Activated T-helper 1 cell treated with anti-CD3 and anti-CD28 coated beads, Interleukin-12 subunit alpha, Interleukin-12 subunit beta, Interleukin-2, Interleukin-4 antibody, amounts not matched to agents 30 ng/mL and 10 ng/mL and 1 ng/mL, durations not matched to agents 14 hours and 24 hours and 36 hours (primary cell): Measurements from ENCODE around the gene C4orf46. TPM values are rescaled to one million over a fixed set of nuclear protein-coding genes. Genes with fewer than 3 reads are reported as not detected.
"Not testable (repeated sequence)": the region's sequence is repeated elsewhere in the genome, so short reads cannot be mapped to it uniquely, and the experiment has no call there.

Experiments
- DNase-seq: peaks from one replicate; pipeline ENCODE4 v3.0.0; 2021; ENCODE audit warnings: low spot score
- H3K27ac Mint-ChIP-seq: one replicate; pipeline ENCODE4 v1.8.0; 2021; ENCODE audit warnings: mild to moderate bottlenecking, mixed read lengths
- H3K27me3 Mint-ChIP-seq: one replicate; pipeline ENCODE4 v1.8.0; 2022; ENCODE audit warnings: mild to moderate bottlenecking, moderate library complexity, mixed read lengths; ENCODE audit not compliant: insufficient read depth
- H3K36me3 Mint-ChIP-seq: one replicate; pipeline ENCODE4 v1.8.0; 2021; ENCODE audit warnings: low read depth, mixed read lengths
- H3K4me1 Mint-ChIP-seq: one replicate; pipeline ENCODE4 v1.8.0; 2021; ENCODE audit warnings: low read depth, mixed read lengths
- H3K4me3 Mint-ChIP-seq: one replicate; pipeline ENCODE4 v1.8.0; 2021; ENCODE audit warnings: mild to moderate bottlenecking, moderate library complexity, mixed read lengths
- H3K9me3 Mint-ChIP-seq: one replicate; pipeline ENCODE4 v1.8.0; 2021; ENCODE audit warnings: mixed read lengths
- intact Hi-C: fragments of 100-400 bp; cut with micrococcal nuclease; formaldehyde crosslinking; loops from one replicate; pipeline ENCODE4 v1.15.1; 2024
- total RNA-seq: library from RNA; stranded (reverse); gene quantifications from 2 replicates; pipeline ENCODE4 v1.2.3, GENCODE V29; 2022

The C4orf46 gene
- total RNA-seq, 1 donor from 2014 or later, result 15.4 TPM

- peak overlapping the region; percentile 99 for H3K4me3 Mint-ChIP-seq
- peaks cover 2% of the 10 kb centered on the region for H3K27me3 Mint-ChIP-seq
- peak overlapping the region; percentile 96 for H3K27ac Mint-ChIP-seq
- intact Hi-C loops, result loop anchor here (1.0 to 5.0 kb wide), 2 partner anchors 52 to 776 kb away; partner anchors contain the start of gene PPID
- H3K36me3 Mint-ChIP-seq, result peaks cover 16% of the 10 kb centered on the region
- peak; percentile 48 for DNase-seq
- peaks cover 36% of the 10 kb centered on the region for H3K4me1 Mint-ChIP-seq
- H3K9me3 Mint-ChIP-seq, result no peaks in the 10 kb centered on the region
Observed at GRCh38 chr4:158670975-158671664, 567 bp downstream of the C4orf46 start.

- H3K36me3 Mint-ChIP-seq, result peaks cover 22% of the 10 kb centered on the region
- H3K4me1 Mint-ChIP-seq, result peaks cover 26% of the 10 kb centered on the region
- no peak for DNase-seq
- H3K27me3 Mint-ChIP-seq, result peaks cover 2% of the 10 kb centered on the region
- no peaks in the 10 kb centered on the region for H3K9me3 Mint-ChIP-seq
- no peak overlapping the region for H3K27ac Mint-ChIP-seq
- H3K4me3 Mint-ChIP-seq, result peak overlapping the region; percentile 63
- intact Hi-C loops, result no loop called here
Observed at GRCh38 chr4:158669310-158669709, 2.4 kb downstream of the C4orf46 start.

GRCh38 chr4:158667651-158668198, 4.0 kb downstream of the C4orf46 start:
- Mint-ChIP-seq H3K4me3 (no peak overlapping the region), H3K27me3 (peaks cover 2% of the 10 kb centered on the region), H3K36me3 (peaks cover 22% of the 10 kb centered on the region), H3K4me1 (peaks cover 23% of the 10 kb centered on the region), H3K27ac (no peak overlapping the region), H3K9me3 (no peaks in the 10 kb centered on the region)
- DNase-seq, result peak; percentile 16
- intact Hi-C loops, result no loop called here

- intact Hi-C loops, result no loop called here
- peaks cover 22% of the 10 kb centered on the region for H3K36me3 Mint-ChIP-seq
- no peaks in the 10 kb centered on the region for H3K9me3 Mint-ChIP-seq
- no peak overlapping the region for H3K27ac Mint-ChIP-seq
- H3K27me3 Mint-ChIP-seq, result peaks cover under 1% of the 10 kb centered on the region
- no peak overlapping the region for H3K4me3 Mint-ChIP-seq
- DNase-seq, result no peak
- peaks cover 20% of the 10 kb centered on the region for H3K4me1 Mint-ChIP-seq
Observed at GRCh38 chr4:158666892-158667291, 4.8 kb downstream of the C4orf46 start.

- H3K9me3 Mint-ChIP-seq, result no peaks in the 10 kb centered on the region
- intact Hi-C loops, result no loop called here
Observed at GRCh38 chr4:158664806-158665205, 6.9 kb downstream of the C4orf46 start.

GRCh38 chr4:158663707-158664625, 7.7 kb downstream of the C4orf46 start:
- DNase-seq, H3K9me3 Mint-ChIP-seq, H3K4me3 Mint-ChIP-seq, H3K4me1 Mint-ChIP-seq, H3K27ac Mint-ChIP-seq, intact Hi-C loops, H3K27me3 Mint-ChIP-seq: not testable (repeated sequence)
- peaks cover 13% of the 10 kb centered on the region for H3K36me3 Mint-ChIP-seq

More at GRCh38 chr4:158664806-158665205, 6.9 kb downstream of the C4orf46 start:
- Mint-ChIP-seq H3K4me3 (no peak overlapping the region), H3K27ac (no peak overlapping the region), H3K27me3 (no peaks in the 10 kb centered on the region), H3K36me3 (peaks cover 16% of the 10 kb centered on the region), H3K4me1 (peaks cover 10% of the 10 kb centered on the region)
- DNase-seq, result no peak

GRCh38 chr4:158663255-158663654, 8.4 kb downstream of the C4orf46 start:
- DNase-seq, H3K27me3 Mint-ChIP-seq, H3K4me3 Mint-ChIP-seq, H3K27ac Mint-ChIP-seq, H3K36me3 Mint-ChIP-seq, intact Hi-C loops, H3K4me1 Mint-ChIP-seq, H3K9me3 Mint-ChIP-seq: not testable (repeated sequence)

- Mint-ChIP-seq H3K27ac (no peak overlapping the region), H3K27me3 (no peaks in the 10 kb centered on the region), H3K4me3 (no peak overlapping the region), H3K36me3 (no peaks in the 10 kb centered on the region), H3K9me3 (no peaks in the 10 kb centered on the region), H3K4me1 (peaks cover 7% of the 10 kb centered on the region)
- no peak for DNase-seq
- intact Hi-C loops, result no loop called here
Observed at GRCh38 chr4:158657291-158657690, 14.4 kb downstream of the C4orf46 start.

- no peak for DNase-seq
- no peak overlapping the region for H3K27ac Mint-ChIP-seq
- H3K4me3 Mint-ChIP-seq, result no peak overlapping the region
- no peaks in the 10 kb centered on the region for H3K9me3 Mint-ChIP-seq
- peaks cover 8% of the 10 kb centered on the region for H3K4me1 Mint-ChIP-seq
- no peaks in the 10 kb centered on the region for H3K36me3 Mint-ChIP-seq
- peaks cover 2% of the 10 kb centered on the region for H3K27me3 Mint-ChIP-seq
- intact Hi-C loops, result no loop called here
Observed at GRCh38 chr4:158656439-158656838, 15.2 kb downstream of the C4orf46 start.

GRCh38 chr4:158652920-158653319, 18.8 kb downstream of the C4orf46 start:
- no peak for DNase-seq
- Mint-ChIP-seq H3K4me3 (peak overlapping the region; percentile 0), H3K36me3 (no peaks in the 10 kb centered on the region), H3K9me3 (no peaks in the 10 kb centered on the region), H3K27ac (no peak overlapping the region), H3K27me3 (peaks cover 4% of the 10 kb centered on the region), H3K4me1 (peaks cover 8% of the 10 kb centered on the region)
- intact Hi-C loops, result no loop called here

- H3K27me3 Mint-ChIP-seq, result peaks cover 14% of the 10 kb centered on the region
- peaks cover 8% of the 10 kb centered on the region for H3K4me1 Mint-ChIP-seq
- no peak overlapping the region for H3K27ac Mint-ChIP-seq
- DNase-seq, result no peak
- intact Hi-C loops, result no loop called here
- no peak overlapping the region for H3K4me3 Mint-ChIP-seq
- H3K9me3 Mint-ChIP-seq, result no peaks in the 10 kb centered on the region
- no peaks in the 10 kb centered on the region for H3K36me3 Mint-ChIP-seq
Observed at GRCh38 chr4:158649111-158649680, 22.5 kb downstream of the C4orf46 start.

GRCh38 chr4:158644760-158645159, 26.9 kb downstream of the C4orf46 start:
- H3K36me3 Mint-ChIP-seq, result no peaks in the 10 kb centered on the region

More at GRCh38 chr4:158644760-158645159, 26.9 kb downstream of the C4orf46 start:
- Mint-ChIP-seq H3K4me3 (no peak overlapping the region), H3K27ac (no peak overlapping the region), H3K4me1 (no peaks in the 10 kb centered on the region), H3K9me3 (no peaks in the 10 kb centered on the region), H3K27me3 (peaks cover 13% of the 10 kb centered on the region)
- intact Hi-C loops, result no loop called here
- DNase-seq, result no peak
